Activated CD8-positive, alpha-beta T cell treated with anti-CD3 and anti-CD28 coated beads for 36 hours (primary cell): ENCODE results near the gene PCDH12. TPM values are rescaled to one million over a fixed set of nuclear protein-coding genes. Genes with fewer than 3 reads are reported as not detected.

Experiments
- ATAC-seq: fragments of 200-7000 bp; cut with Tn5 transposase; one replicate; pipeline ENCODE4 v1.10.0; 2021; ENCODE audit warnings: mild to moderate bottlenecking, moderate library complexity
- CTCF ChIA-PET: fragments of 350-600 bp; sonication (Branson Sonifier 250); formaldehyde crosslinking; loops from one replicate; lab custom pipeline; 2021; ENCODE audit warnings: antibody characterized with exemption; lab: Charles Lee
- POLR2A ChIA-PET: fragments of 350-600 bp; sonication (Branson Sonifier 250); formaldehyde crosslinking; loops from one replicate; lab custom pipeline; 2021; ENCODE audit warnings: antibody characterized with exemption; lab: Charles Lee
- DNase-seq: peaks from one replicate; pipeline ENCODE4 v3.0.0-alpha.2; 2020
- H3K27ac Mint-ChIP-seq: one replicate; pipeline ENCODE4 v1.8.0; 2021; ENCODE audit warnings: mild to moderate bottlenecking, mixed read lengths
- H3K27me3 Mint-ChIP-seq: one replicate; pipeline ENCODE4 v1.8.0; 2021; ENCODE audit warnings: mixed read lengths
- H3K36me3 Mint-ChIP-seq: one replicate; pipeline ENCODE4 v1.8.0; 2021; ENCODE audit warnings: low read depth, mixed read lengths
- H3K4me1 Mint-ChIP-seq: one replicate; pipeline ENCODE4 v1.8.0; 2021; ENCODE audit warnings: low read depth, mixed read lengths
- H3K4me3 Mint-ChIP-seq: one replicate; pipeline ENCODE4 v1.8.0; 2021; ENCODE audit warnings: mild to moderate bottlenecking, moderate library complexity, mixed read lengths
- H3K9me3 Mint-ChIP-seq: one replicate; pipeline ENCODE4 v1.8.0; 2021; ENCODE audit warnings: mixed read lengths
- intact Hi-C: fragments of 100-400 bp; cut with micrococcal nuclease; formaldehyde crosslinking; loops from one replicate; pipeline ENCODE4 v1.10.0; 2022
- total RNA-seq, 2 experiments: library from RNA; stranded (reverse); gene quantifications; one replicate each; pipeline ENCODE4 v1.2.3, GENCODE V29; 2021
- TF ChIP-seq, protein P1 (sequence below): fragments of 200-600 bp; IDR thresholded peaks from one replicate; pipeline ENCODE4 v1.8.0; 2022; ENCODE audit warnings: antibody characterized with exemption, mild to moderate bottlenecking

Gene PCDH12
- total RNA-seq, 2 experiments from 2014 or later: 0.31 to 0.61 TPM

DNA sequence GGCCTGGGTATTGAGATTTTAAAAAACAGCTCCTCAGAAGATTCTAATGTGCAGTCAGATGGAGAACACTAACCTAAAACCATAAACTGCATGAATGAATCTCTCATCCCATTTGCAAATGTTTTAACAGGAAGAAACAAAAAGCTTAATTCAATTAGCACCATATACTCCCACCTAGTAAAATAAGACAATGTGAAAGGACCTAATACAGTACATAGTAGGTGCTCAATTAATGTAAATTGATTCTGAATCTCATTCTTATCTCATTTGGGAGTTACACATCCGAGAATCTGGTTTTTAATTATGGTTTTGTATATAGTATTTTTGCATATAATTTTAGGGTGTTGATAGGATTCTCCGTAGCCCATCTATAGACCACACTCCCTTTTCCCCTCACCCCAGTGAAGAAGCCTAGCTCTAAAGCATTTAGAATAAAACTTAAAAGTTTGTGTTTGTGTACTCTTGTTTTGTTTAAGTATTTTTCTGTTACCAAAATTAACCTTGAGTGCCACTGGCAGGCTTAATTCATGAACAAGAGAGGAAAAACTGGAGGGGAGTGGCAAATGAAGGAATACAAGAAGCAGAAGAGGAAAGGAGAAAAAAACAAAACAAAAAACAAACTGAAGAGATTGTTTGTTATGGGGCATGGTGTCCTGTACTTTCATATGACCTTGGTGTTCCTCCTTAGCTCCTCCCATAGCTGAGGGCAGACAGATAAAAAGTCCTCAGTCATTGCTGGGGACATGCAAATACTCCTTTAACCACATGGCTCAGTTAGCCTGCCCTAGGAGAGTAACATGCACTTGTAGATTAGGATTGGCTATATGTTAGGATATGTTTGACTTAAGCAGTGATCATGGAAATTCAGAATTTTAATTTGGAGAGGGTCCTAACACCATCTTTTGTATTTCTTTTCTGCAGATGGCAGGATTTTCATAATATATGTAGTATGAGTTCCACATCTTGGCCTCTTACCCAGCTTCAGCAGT lies 12.1 kb upstream of the PCDH12 start:
- TF ChIP-seq, protein P1, sequence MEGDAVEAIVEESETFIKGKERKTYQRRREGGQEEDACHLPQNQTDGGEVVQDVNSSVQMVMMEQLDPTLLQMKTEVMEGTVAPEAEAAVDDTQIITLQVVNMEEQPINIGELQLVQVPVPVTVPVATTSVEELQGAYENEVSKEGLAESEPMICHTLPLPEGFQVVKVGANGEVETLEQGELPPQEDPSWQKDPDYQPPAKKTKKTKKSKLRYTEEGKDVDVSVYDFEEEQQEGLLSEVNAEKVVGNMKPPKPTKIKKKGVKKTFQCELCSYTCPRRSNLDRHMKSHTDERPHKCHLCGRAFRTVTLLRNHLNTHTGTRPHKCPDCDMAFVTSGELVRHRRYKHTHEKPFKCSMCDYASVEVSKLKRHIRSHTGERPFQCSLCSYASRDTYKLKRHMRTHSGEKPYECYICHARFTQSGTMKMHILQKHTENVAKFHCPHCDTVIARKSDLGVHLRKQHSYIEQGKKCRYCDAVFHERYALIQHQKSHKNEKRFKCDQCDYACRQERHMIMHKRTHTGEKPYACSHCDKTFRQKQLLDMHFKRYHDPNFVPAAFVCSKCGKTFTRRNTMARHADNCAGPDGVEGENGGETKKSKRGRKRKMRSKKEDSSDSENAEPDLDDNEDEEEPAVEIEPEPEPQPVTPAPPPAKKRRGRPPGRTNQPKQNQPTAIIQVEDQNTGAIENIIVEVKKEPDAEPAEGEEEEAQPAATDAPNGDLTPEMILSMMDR: no peak
- ChIA-PET POLR2A (interaction anchor here (0.8 to 2.7 kb wide), 12 partner anchors 9 to 332 kb away, joined by 3 to 19 read pairs (median 5); partner anchors contain the start of genes DELE1, NDFIP1 and PCDH1), CTCF (interaction anchor here (0.8 to 6.4 kb wide), 36 partner anchors 9 to 406 kb away, joined by 3 to 126 read pairs (median 5); partner anchors contain the start of genes DELE1, DIAPH1, GNPDA1 and PCDH12)
- Mint-ChIP-seq H3K27me3 (no peaks in the 10 kb centered on the region), H3K27ac (peak overlapping the region; percentile 97), H3K9me3 (no peaks in the 10 kb centered on the region), H3K4me3 (peak overlapping the region; percentile 85), H3K4me1 (peaks cover 43% of the 10 kb centered on the region), H3K36me3 (peaks cover 21% of the 10 kb centered on the region)
- peak; percentile 29 for DNase-seq
- peak; percentile 13 for ATAC-seq
- intact Hi-C loops: loop anchor here (5.0 kb wide), 1 partner anchor 37 kb away; no protein-coding TSS in a partner anchor

DNA sequence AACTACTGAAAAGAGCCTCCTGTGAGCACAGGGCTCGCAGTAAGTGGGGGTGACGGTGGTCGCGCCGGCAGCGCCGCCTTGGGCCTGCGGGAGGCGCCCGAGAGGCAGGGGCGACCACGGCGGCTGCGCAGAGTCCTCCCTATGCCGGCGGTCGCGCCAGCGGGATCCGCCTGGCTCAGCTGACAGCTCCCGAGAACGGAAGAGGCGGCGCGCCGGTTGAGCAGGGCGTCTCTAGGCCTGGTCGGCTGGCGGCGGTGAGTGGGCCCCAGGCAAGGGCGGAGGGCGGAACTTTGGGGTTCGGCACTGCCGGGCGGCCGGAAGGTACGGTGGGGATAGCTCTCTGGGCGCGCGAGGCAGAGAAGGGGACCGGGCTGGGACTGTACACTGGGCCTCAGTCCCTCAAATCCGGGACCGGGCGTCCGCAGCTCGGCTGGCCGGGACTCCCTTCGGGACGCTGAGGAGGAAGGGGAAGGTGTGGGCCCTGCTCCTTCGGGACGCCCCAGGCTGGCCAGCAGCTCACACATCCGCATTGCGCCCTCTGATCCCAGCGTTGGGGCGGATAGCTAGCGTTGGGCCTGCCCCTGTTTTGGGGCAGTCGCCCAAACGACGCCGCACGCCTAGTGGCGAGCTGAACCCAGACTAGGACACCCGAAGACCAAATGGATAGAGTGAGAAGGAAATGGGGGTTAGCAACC lies 11.1 kb upstream of the PCDH12 start, which contains the start of gene RNF14:
TSS of gene RNF14 (plus strand) at position 192 of the 695 bp plus-strand sequence. CDS start 4,484 bp downstream, outside the sequence.
- peak within 1 kb of the TSS; percentile 97 for H3K27ac Mint-ChIP-seq
- intact Hi-C loops: no loop called here
- H3K36me3 Mint-ChIP-seq: peaks cover 12% of the 10 kb centered on the region
- peaks cover 33% of the 10 kb centered on the region for H3K4me1 Mint-ChIP-seq
- ATAC-seq (peak; percentile 96), DNase-seq (peak; percentile 97)
- ChIA-PET POLR2A (interaction anchor here (0.7 to 2.7 kb wide), 17 partner anchors 8 to 331 kb away, joined by 3 to 19 read pairs (median 4); partner anchors contain the start of genes DELE1, NDFIP1, PCDH1 and PCDH12), CTCF (interaction anchor here (0.7 to 6.4 kb wide), 46 partner anchors 10 to 405 kb away, joined by 3 to 126 read pairs (median 4); partner anchors contain the start of genes DELE1, DIAPH1, FCHSD1 and GNPDA1)
- H3K27me3 Mint-ChIP-seq: no peaks in the 10 kb centered on the region
- no peaks in the 10 kb centered on the region for H3K9me3 Mint-ChIP-seq
- peak within 1 kb of the TSS; percentile 85 for H3K4me3 Mint-ChIP-seq
- TF ChIP-seq, protein P1: peak; percentile 99

DNA sequence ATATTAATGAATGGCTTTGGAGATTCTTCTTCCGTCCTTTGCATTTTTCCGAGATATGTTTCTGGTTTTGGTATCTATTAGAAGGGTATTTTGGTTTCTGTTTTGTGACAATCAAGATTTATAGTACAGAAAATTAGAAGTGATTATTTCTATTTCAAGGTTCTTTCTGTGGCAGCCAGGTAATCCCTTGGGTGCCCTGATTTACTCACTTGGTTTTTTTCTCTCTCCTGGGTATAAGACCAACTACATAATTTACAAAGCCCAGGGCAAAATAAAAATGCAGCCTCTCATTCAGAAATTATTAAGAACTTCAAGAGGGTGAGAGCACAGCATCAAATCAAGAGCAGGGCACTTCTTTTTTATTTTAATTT lies 8.9 kb upstream of the PCDH12 start:
- no peak for ATAC-seq
- ChIA-PET POLR2A (no interaction called here), CTCF (interaction anchor here (3.2 kb wide), 1 partner anchor 49 kb away, joined by 20 read pairs; no protein-coding TSS in a partner anchor)
- Mint-ChIP-seq H3K36me3 (peaks cover 2% of the 10 kb centered on the region), H3K4me3 (no peak overlapping the region), H3K27me3 (no peaks in the 10 kb centered on the region), H3K27ac (no peak overlapping the region), H3K9me3 (no peaks in the 10 kb centered on the region), H3K4me1 (peaks cover 19% of the 10 kb centered on the region)
- TF ChIP-seq, protein P1: no peak
- DNase-seq: no peak
- intact Hi-C loops: no loop called here

- H3K36me3 Mint-ChIP-seq: peaks cover 1% of the 10 kb centered on the region
- no peaks in the 10 kb centered on the region for H3K9me3 Mint-ChIP-seq
- ChIA-PET POLR2A (no interaction called here), CTCF (no interaction called here)
- no peak for ATAC-seq
- peaks cover 24% of the 10 kb centered on the region for H3K4me1 Mint-ChIP-seq
- no peaks in the 10 kb centered on the region for H3K27me3 Mint-ChIP-seq
- H3K27ac Mint-ChIP-seq: no peak overlapping the region
- DNase-seq: no peak
- no peak overlapping the region for H3K4me3 Mint-ChIP-seq
- intact Hi-C loops: no loop called here
- TF ChIP-seq, protein P1: no peak
Measured at GRCh38 chr5:141966275-141966962, 8.4 kb upstream of the PCDH12 start.
